Measurements from ENCODE around the gene FOXJ3.

GRCh38 chr1:42328047-42328625, 6.9 kb downstream of the FOXJ3 start:
- TF ChIP-seq POLR2AphosphoS5 (IDR thresholded peaks at IDR 0.05; ENCODE audit: borderline replicate concordance, low read depth, low read length) (no peak), EZH2 (IDR thresholded peaks at IDR 0.05) (no peak)
